ENCODE results near the gene C5AR2. TPM values are rescaled to one million over a fixed set of nuclear protein-coding genes. Genes with fewer than 3 reads are reported as not detected.
A peak's percentile ranks its signal among the peaks of the same experiment; 100 is the strongest.

Gene C5AR2
- polyA plus RNA-seq (2013, experiment 1 of 2), result not detected
- polyA plus RNA-seq (2013, experiment 2 of 2), result not detected

DNA sequence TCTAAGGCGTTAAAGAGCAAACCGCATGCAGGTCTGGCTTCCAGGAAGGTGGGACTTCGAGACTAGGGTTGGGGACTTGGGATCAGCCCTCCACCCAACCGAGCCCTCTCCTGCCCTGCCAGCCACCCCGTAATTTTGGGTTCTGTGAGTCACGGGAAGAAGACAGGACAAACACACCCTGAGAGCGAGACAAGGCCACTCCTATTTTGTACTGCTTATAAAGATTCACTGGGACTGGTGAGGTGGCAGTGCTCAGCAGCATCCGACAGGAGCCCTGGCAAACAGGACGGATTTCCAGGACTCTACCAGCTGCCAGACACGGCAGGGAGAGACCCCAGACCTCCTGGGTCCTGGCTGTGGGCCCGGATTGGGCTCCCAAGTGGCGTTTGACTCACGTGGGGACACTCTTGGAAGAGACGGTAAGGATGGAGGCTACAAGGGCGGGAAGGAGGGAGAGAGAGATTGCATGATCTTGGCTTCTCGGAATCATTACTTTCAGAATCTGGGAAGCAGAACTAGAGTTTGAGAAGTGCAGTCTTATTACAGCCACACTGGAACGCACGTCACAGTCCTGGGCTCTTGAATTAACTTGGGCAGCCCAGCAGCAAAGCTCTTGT is at the start of gene C5AR2:
Gene C5AR2, plus strand, starts transcription at position 245 of the 617 bp plus-strand sequence. CDS start 8,625 bp downstream, outside the sequence.
- H3K4ac ChIP-seq (ENCODE audit: low read depth in 1 of 2, low read length in 2 of 2), result no peak within 1 kb of the TSS
- H3K4me1 ChIP-seq (ENCODE audit: control insufficient read depth, insufficient read depth, low read depth, low read length), result peaks cover 1% of the 10 kb centered on the region
- no peaks in the 10 kb centered on the region for H3K36me3 ChIP-seq (ENCODE audit: control insufficient read depth in 1 of 2, insufficient read depth in 2 of 2, low read depth in 1 of 2, low read length in 2 of 2)
- peaks cover 2 to 13% of the 10 kb centered on the region in 2 experiments for H3K27me3 ChIP-seq (ENCODE audit: control insufficient read depth in 1 of 2, insufficient read depth in 1 of 2, low read length in 2 of 2)
- no peak within 1 kb of the TSS for H2AFZ ChIP-seq (ENCODE audit: low read depth, low read length)
- H4K8ac ChIP-seq (ENCODE audit: low read length), result no peak within 1 kb of the TSS
- no peak within 1 kb of the TSS for H3K4me2 ChIP-seq (ENCODE audit: low read length, poor library complexity, severe bottlenecking)
- H2BK5ac ChIP-seq (ENCODE audit: low read depth, low read length, poor library complexity, severe bottlenecking), result no peak within 1 kb of the TSS
- no peak within 1 kb of the TSS for H2BK12ac ChIP-seq (ENCODE audit: low read length in 2 of 2)
- 77% methylated on average over 18 of the region's 18 CpGs for WGBS
- H2AK5ac ChIP-seq (ENCODE audit: low read length, severe bottlenecking), result no peak within 1 kb of the TSS
- no peak within 1 kb of the TSS for H2BK120ac ChIP-seq (ENCODE audit: low read depth, low read length)
- no peak for DNase-seq
- no peak within 1 kb of the TSS for H3K14ac ChIP-seq (ENCODE audit: low read length in 2 of 2)
- H3K18ac ChIP-seq (ENCODE audit: low read depth in 1 of 2, low read length in 2 of 2), result no peak within 1 kb of the TSS
- no peak within 1 kb of the TSS for H2BK15ac ChIP-seq (ENCODE audit: low read depth, poor library complexity, severe bottlenecking)
- no peak within 1 kb of the TSS for H3K23ac ChIP-seq (ENCODE audit: low read length in 2 of 2)
- H4K91ac ChIP-seq (ENCODE audit: low read length), result no peak within 1 kb of the TSS
- peak within 1 kb of the TSS in 1 of 2 experiments; percentile 65 for H3K4me3 ChIP-seq (ENCODE audit: insufficient read depth in 1 of 2, low read depth in 1 of 2, low read length in 2 of 2)
- H3K27ac ChIP-seq (ENCODE audit: low read length, poor library complexity, severe bottlenecking), result no peak within 1 kb of the TSS
- peak within 1 kb of the TSS; percentile 66 for H3K9ac ChIP-seq (ENCODE audit: low read length)
- H3K79me1 ChIP-seq (replicated peaks; ENCODE audit: low read length, poor library complexity, severe bottlenecking), result no peaks in the 10 kb centered on the region
- no peaks in the 10 kb centered on the region for H3K9me3 ChIP-seq (ENCODE audit: control insufficient read depth, low read length)

DNA sequence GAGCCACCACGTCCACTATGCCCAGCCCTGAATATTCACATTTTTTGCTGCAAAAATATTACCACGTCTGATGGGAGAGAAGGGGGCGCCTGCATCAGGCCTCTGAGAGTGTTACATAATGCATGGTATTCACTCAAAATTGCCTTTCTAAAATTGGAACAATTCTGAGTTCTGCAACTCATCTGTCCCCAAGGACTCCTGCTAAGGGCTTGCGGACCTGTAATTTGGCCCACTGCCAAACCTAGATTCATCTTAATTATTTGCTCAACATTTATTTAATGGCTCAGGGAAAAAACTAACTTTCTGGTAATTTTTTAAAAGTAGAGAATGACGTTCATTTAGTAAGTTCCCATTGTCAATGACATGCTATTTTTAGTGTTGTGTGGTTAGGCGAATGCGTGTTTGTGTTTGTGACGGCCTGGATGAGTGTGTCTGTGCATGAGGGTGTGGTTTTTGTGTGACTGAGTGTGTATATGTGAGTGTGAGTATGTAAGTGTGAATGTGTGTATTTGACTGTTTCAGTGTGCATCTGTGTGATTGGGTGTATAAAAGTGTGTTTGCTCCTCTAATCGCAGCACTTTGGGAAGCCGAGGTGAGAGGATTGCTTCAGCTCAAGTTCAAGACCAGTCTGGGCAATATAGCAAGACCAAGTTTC is 48.4 kb upstream of the C5AR2 start:
- H3K18ac ChIP-seq (ENCODE audit: low read depth in 1 of 2, low read length in 2 of 2), result no peak overlapping the region
- no peak overlapping the region for H3K4me2 ChIP-seq (ENCODE audit: low read length, poor library complexity, severe bottlenecking)
- no peak overlapping the region for H2BK15ac ChIP-seq (ENCODE audit: low read depth, poor library complexity, severe bottlenecking)
- H3K4me3 ChIP-seq (ENCODE audit: insufficient read depth in 1 of 2, low read depth in 1 of 2, low read length in 2 of 2), result no peak overlapping the region
- H2BK12ac ChIP-seq (ENCODE audit: low read length in 2 of 2), result no peak overlapping the region
- H3K36me3 ChIP-seq (ENCODE audit: control insufficient read depth in 1 of 2, insufficient read depth in 2 of 2, low read depth in 1 of 2, low read length in 2 of 2), result no peaks in the 10 kb centered on the region
- H3K4ac ChIP-seq (ENCODE audit: low read depth in 1 of 2, low read length in 2 of 2), result no peak overlapping the region
- DNase-seq, result no peak
- no peak overlapping the region for H2AK5ac ChIP-seq (ENCODE audit: low read length, severe bottlenecking)
- no peaks in the 10 kb centered on the region for H3K9me3 ChIP-seq (ENCODE audit: control insufficient read depth, low read length)
- no peak overlapping the region for H2AFZ ChIP-seq (ENCODE audit: low read depth, low read length)
- no peak overlapping the region for H2BK5ac ChIP-seq (ENCODE audit: low read depth, low read length, poor library complexity, severe bottlenecking)
- no peak overlapping the region for H3K23ac ChIP-seq (ENCODE audit: low read length in 2 of 2)
- H3K14ac ChIP-seq (ENCODE audit: low read length in 2 of 2), result no peak overlapping the region
- no peak overlapping the region for H4K91ac ChIP-seq (ENCODE audit: low read length)
- no peak overlapping the region for H2BK120ac ChIP-seq (ENCODE audit: low read depth, low read length)
- H3K79me1 ChIP-seq (replicated peaks; ENCODE audit: low read length, poor library complexity, severe bottlenecking), result no peaks in the 10 kb centered on the region
- no peak overlapping the region for H3K27ac ChIP-seq (ENCODE audit: low read length, poor library complexity, severe bottlenecking)
- peaks cover under 1% of the 10 kb centered on the region for H3K4me1 ChIP-seq (ENCODE audit: control insufficient read depth, insufficient read depth, low read depth, low read length)
- H3K27me3 ChIP-seq (ENCODE audit: control insufficient read depth in 1 of 2, insufficient read depth in 1 of 2, low read length in 2 of 2), result no peaks in the 10 kb centered on the region
- H4K8ac ChIP-seq (ENCODE audit: low read length), result no peak overlapping the region
- H3K9ac ChIP-seq (ENCODE audit: low read length), result no peak overlapping the region
- whole genome bisulfite sequencing, result 83% methylated on average over 9 of the region's 10 CpGs

DNA sequence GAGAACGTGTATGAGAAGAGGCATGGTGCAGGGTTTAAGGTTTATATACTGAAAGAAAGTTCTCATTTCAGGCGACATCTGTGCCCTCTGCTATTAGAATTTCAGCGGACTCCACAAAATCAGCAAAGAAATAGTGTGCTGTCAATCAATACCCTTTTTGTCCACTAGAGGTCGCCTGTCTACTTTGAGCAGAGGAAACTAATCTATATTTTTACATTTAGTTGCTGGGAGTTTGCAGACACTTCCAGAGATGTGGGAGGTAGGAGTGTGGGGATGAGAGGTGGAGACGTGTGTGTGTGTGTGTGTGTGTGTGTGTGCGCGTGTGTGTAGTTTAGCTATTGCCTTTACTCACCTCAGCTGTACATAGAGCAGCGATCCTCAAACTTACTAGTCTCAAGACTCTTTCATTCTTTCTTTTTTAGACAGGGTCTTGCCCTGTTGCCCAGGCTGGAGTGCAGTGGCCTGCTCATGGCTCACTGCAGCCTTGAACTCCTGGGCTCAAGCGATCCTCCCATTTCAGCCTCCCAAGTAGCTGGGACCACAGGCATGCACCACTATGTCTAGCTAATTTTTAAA is 47.6 kb upstream of the C5AR2 start:
- Histone ChIP-seq H2AFZ (ENCODE audit: low read depth, low read length) (no peak overlapping the region), H3K9me3 (ENCODE audit: control insufficient read depth, low read length) (no peaks in the 10 kb centered on the region), H3K4ac (ENCODE audit: low read depth in 1 of 2, low read length in 2 of 2) (no peak overlapping the region), H3K14ac (ENCODE audit: low read length in 2 of 2) (no peak overlapping the region), H2AK5ac (ENCODE audit: low read length, severe bottlenecking) (no peak overlapping the region), H2BK120ac (ENCODE audit: low read depth, low read length) (no peak overlapping the region), H3K9ac (ENCODE audit: low read length) (no peak overlapping the region), H3K27ac (ENCODE audit: low read length, poor library complexity, severe bottlenecking) (no peak overlapping the region), H4K91ac (ENCODE audit: low read length) (no peak overlapping the region), H3K27me3 (ENCODE audit: control insufficient read depth in 1 of 2, insufficient read depth in 1 of 2, low read length in 2 of 2) (no peaks in the 10 kb centered on the region), H3K36me3 (ENCODE audit: control insufficient read depth in 1 of 2, insufficient read depth in 2 of 2, low read depth in 1 of 2, low read length in 2 of 2) (no peaks in the 10 kb centered on the region), H3K23ac (ENCODE audit: low read length in 2 of 2) (no peak overlapping the region), H4K8ac (ENCODE audit: low read length) (no peak overlapping the region), H3K4me1 (ENCODE audit: control insufficient read depth, insufficient read depth, low read depth, low read length) (peaks cover 3% of the 10 kb centered on the region), H3K79me1 (replicated peaks; ENCODE audit: low read length, poor library complexity, severe bottlenecking) (no peaks in the 10 kb centered on the region), H3K4me3 (ENCODE audit: insufficient read depth in 1 of 2, low read depth in 1 of 2, low read length in 2 of 2) (no peak overlapping the region), H2BK15ac (ENCODE audit: low read depth, poor library complexity, severe bottlenecking) (no peak overlapping the region), H2BK5ac (ENCODE audit: low read depth, low read length, poor library complexity, severe bottlenecking) (no peak overlapping the region), H3K18ac (ENCODE audit: low read depth in 1 of 2, low read length in 2 of 2) (no peak overlapping the region), H3K4me2 (ENCODE audit: low read length, poor library complexity, severe bottlenecking) (no peak overlapping the region), H2BK12ac (ENCODE audit: low read length in 2 of 2) (no peak overlapping the region)
- DNase-seq, result peak; percentile 61
- WGBS, result 34% methylated on average over 7 of the region's 9 CpGs

DNA sequence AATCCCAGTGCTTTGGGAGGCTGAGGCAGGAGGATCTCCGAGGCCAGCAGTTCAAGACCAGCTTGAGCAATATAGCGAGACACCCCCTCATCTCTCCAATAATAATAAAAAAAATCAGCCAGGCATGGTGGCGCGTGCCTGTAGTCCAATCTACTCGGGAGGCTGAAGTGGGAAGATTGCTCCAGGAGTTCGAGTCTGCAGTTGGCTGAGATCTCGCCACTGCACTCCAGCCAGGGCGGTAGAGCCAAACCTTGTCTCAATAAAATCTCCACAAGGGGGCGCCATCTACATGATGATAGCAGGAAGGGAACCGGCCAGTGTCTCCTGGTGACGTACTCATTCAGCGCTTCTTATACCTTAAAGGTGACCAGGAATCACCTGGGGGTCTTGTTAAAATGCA is 35.9 kb upstream of the C5AR2 start:
- H3K79me1 ChIP-seq (replicated peaks; ENCODE audit: low read length, poor library complexity, severe bottlenecking), result no peaks in the 10 kb centered on the region
- no peaks in the 10 kb centered on the region for H3K9me3 ChIP-seq (ENCODE audit: control insufficient read depth, low read length)
- H3K4ac ChIP-seq (ENCODE audit: low read depth in 1 of 2, low read length in 2 of 2), result no peak overlapping the region
- no peak overlapping the region for H3K27ac ChIP-seq (ENCODE audit: low read length, poor library complexity, severe bottlenecking)
- peaks cover 10% of the 10 kb centered on the region for H3K4me1 ChIP-seq (ENCODE audit: control insufficient read depth, insufficient read depth, low read depth, low read length)
- H2BK5ac ChIP-seq (ENCODE audit: low read depth, low read length, poor library complexity, severe bottlenecking), result no peak overlapping the region
- H3K23ac ChIP-seq (ENCODE audit: low read length in 2 of 2), result no peak overlapping the region
- H4K8ac ChIP-seq (ENCODE audit: low read length), result no peak overlapping the region
- no peak overlapping the region for H2BK15ac ChIP-seq (ENCODE audit: low read depth, poor library complexity, severe bottlenecking)
- no peak overlapping the region for H3K18ac ChIP-seq (ENCODE audit: low read depth in 1 of 2, low read length in 2 of 2)
- H3K4me3 ChIP-seq (ENCODE audit: insufficient read depth in 1 of 2, low read depth in 1 of 2, low read length in 2 of 2), result no peak overlapping the region
- H2BK12ac ChIP-seq (ENCODE audit: low read length in 2 of 2), result no peak overlapping the region
- H3K14ac ChIP-seq (ENCODE audit: low read length in 2 of 2), result no peak overlapping the region
- peak; percentile 81 for DNase-seq
- no peak overlapping the region for H2AFZ ChIP-seq (ENCODE audit: low read depth, low read length)
- peak overlapping the region; percentile 19 for H2BK120ac ChIP-seq (ENCODE audit: low read depth, low read length)
- no peak overlapping the region for H3K4me2 ChIP-seq (ENCODE audit: low read length, poor library complexity, severe bottlenecking)
- no peak overlapping the region for H4K91ac ChIP-seq (ENCODE audit: low read length)
- H2AK5ac ChIP-seq (ENCODE audit: low read length, severe bottlenecking), result no peak overlapping the region
- H3K27me3 ChIP-seq (ENCODE audit: control insufficient read depth in 1 of 2, insufficient read depth in 1 of 2, low read length in 2 of 2), result no peaks in the 10 kb centered on the region
- H3K36me3 ChIP-seq (ENCODE audit: control insufficient read depth in 1 of 2, insufficient read depth in 2 of 2, low read depth in 1 of 2, low read length in 2 of 2), result peaks cover 0 to 3% of the 10 kb centered on the region in 2 experiments
- 5% methylated on average over 10 of the region's 12 CpGs for WGBS
- no peak overlapping the region for H3K9ac ChIP-seq (ENCODE audit: low read length)
